HG03039 (cell line): Measurements from ENCODE around the gene ITPKC.
A peak's percentile ranks its signal among the peaks of the same experiment; 100 is the strongest.

Experiments used
- ATAC-seq: cut with Tn5 transposase; IDR thresholded peaks from one replicate; pipeline ENCODE4 v1.9.1; 2021; ENCODE audit warnings: mild to moderate bottlenecking, moderate library complexity; ENCODE audit not compliant: unreplicated experiment

Gene ITPKC

GRCh38 chr19:40690050-40690692, 26.7 kb upstream of the ITPKC start, which contains the start of gene NUMBL:
Gene NUMBL, minus strand, starts transcription at chr19:40690651. Its CDS starts 168 bp downstream, at chr19:40690483.
- ATAC-seq, result no peak

- ATAC-seq, result peak; percentile 50
Observed at GRCh38 chr19:40690693-40691420, 26.1 kb upstream of the ITPKC start.

GRCh38 chr19:40691421-40692211, 25.3 kb upstream of the ITPKC start:
- ATAC-seq, result no peak

GRCh38 chr19:40692212-40692551, 24.7 kb upstream of the ITPKC start:
- ATAC-seq, result no peak

GRCh38 chr19:40693150-40693788, 23.6 kb upstream of the ITPKC start:
- no peak for ATAC-seq

- no peak for ATAC-seq
Observed at GRCh38 chr19:40693896-40694295, 23.0 kb upstream of the ITPKC start.

GRCh38 chr19:40695881-40696280, 21.0 kb upstream of the ITPKC start:
- ATAC-seq, result no peak

GRCh38 chr19:40697007-40697406, 19.9 kb upstream of the ITPKC start:
- ATAC-seq, result no peak

GRCh38 chr19:40700083-40700482, 16.8 kb upstream of the ITPKC start:
- no peak for ATAC-seq

GRCh38 chr19:40701758-40702157, 15.2 kb upstream of the ITPKC start:
- ATAC-seq, result no peak

- ATAC-seq, result no peak
Observed at GRCh38 chr19:40702337-40703012, 14.4 kb upstream of the ITPKC start.

GRCh38 chr19:40703029-40703755, 13.7 kb upstream of the ITPKC start:
- no peak for ATAC-seq

- no peak for ATAC-seq
Observed at GRCh38 chr19:40704491-40705361, 12.2 kb upstream of the ITPKC start.

GRCh38 chr19:40705362-40705651, 11.6 kb upstream of the ITPKC start:
- ATAC-seq, result no peak

- no peak for ATAC-seq
Observed at GRCh38 chr19:40705950-40706619, 10.8 kb upstream of the ITPKC start.

GRCh38 chr19:40707615-40708014, 9.3 kb upstream of the ITPKC start:
- ATAC-seq, result no peak

GRCh38 chr19:40709817-40710216, 7.1 kb upstream of the ITPKC start:
- ATAC-seq, result no peak

GRCh38 chr19:40713939-40714338, 3.0 kb upstream of the ITPKC start:
- ATAC-seq, result no peak
